OCI-LY3 (cell line): ENCODE results near the gene ZNF516.

Experiments used
- H2AFZ ChIP-seq: fragments of 200-600, 300-600 bp; shearing (Covaris generic); 2 replicates; pipeline ENCODE4 v1.6.0; 2014; ENCODE audit warnings: antibody characterized with exemption, low read depth, low read length
- H3K27ac ChIP-seq: fragments of 200-600, 300-600 bp; sonication (generic); 2 replicates; pipeline ENCODE4 v1.5.1; 2014; ENCODE audit warnings: mild to moderate bottlenecking, low read length, moderate library complexity, mixed read lengths
- H3K27me3 ChIP-seq: fragments of 200-600, 300-600 bp; sonication (generic); 2 replicates; pipeline ENCODE4 v1.6.1; 2014; ENCODE audit warnings: low read depth, low read length, mixed read lengths
- H3K36me3 ChIP-seq: fragments of 200-600, 300-600 bp; sonication (generic); replicated peaks from 2 replicates; pipeline ENCODE3; 2014; ENCODE audit warnings: low read depth, low read length, mixed read lengths
- H3K4me1 ChIP-seq: fragments of 300-600, 200-600 bp; sonication (generic); 2 replicates; pipeline ENCODE4 v1.6.1; 2014; ENCODE audit warnings: low read length, mixed read lengths
- H3K4me2 ChIP-seq: fragments of 200-600, 300-600 bp; sonication (generic); 2 replicates; pipeline ENCODE4 v1.6.1; 2014; ENCODE audit warnings: low read length, mixed read lengths
- H3K4me3 ChIP-seq: fragments of 300-600, 200-600 bp; sonication (generic); 2 replicates; pipeline ENCODE4 v1.5.1; 2014; ENCODE audit warnings: antibody characterized with exemption, mild to moderate bottlenecking, low read length, moderate library complexity
- H3K79me2 ChIP-seq: fragments of 300-600, 200-600 bp; shearing (Covaris generic); 2 replicates; pipeline ENCODE4 v1.6.1; 2014; ENCODE audit warnings: mild to moderate bottlenecking, low read length, mixed read lengths
- H3K9ac ChIP-seq: fragments of 300-600, 200-600 bp; shearing (Covaris generic); 2 replicates; pipeline ENCODE4 v1.6.0; 2014; ENCODE audit warnings: mild to moderate bottlenecking, low read length, moderate library complexity
- H3K9me3 ChIP-seq: fragments of 200-600, 300-600 bp; shearing (Covaris generic); 2 replicates; pipeline ENCODE4 v1.6.1; 2014; ENCODE audit warnings: low read length, mixed read lengths; ENCODE audit not compliant: insufficient read depth
- H4K20me1 ChIP-seq: fragments of 200-600, 300-600 bp; sonication (generic); 2 replicates; pipeline ENCODE4 v1.6.1; 2016; ENCODE audit warnings: low read length, mixed read lengths; ENCODE audit not compliant: insufficient read depth
- CTCF ChIP-seq: fragments of 200-600, 300-600 bp; sonication (generic); IDR thresholded peaks from 2 replicates; pipeline ENCODE4 v1.5.1; 2014; ENCODE audit warnings: antibody characterized with exemption, low read length, low read depth
- EZH2phosphoT487 ChIP-seq: fragments of 200-600 bp; shearing (Covaris generic); IDR thresholded peaks from 2 replicates; pipeline ENCODE4 v1.6.1; 2018; ENCODE audit warnings: antibody characterized with exemption, mixed run types, low read depth

ZNF516 gene

GRCh38 chr18:76378526-76379215 is 116.4 kb downstream of the ZNF516 start:
- no peak overlapping the region for H3K4me3 ChIP-seq
- H3K4me1 ChIP-seq: peaks cover 7% of the 10 kb centered on the region
- H3K27ac ChIP-seq: no peak overlapping the region
- no peak overlapping the region for H3K4me2 ChIP-seq
- TF ChIP-seq EZH2phosphoT487: no peak
- no peak for TF ChIP-seq CTCF
- H4K20me1 ChIP-seq: no peaks in the 10 kb centered on the region
- no peaks in the 10 kb centered on the region for H3K36me3 ChIP-seq
- H3K79me2 ChIP-seq: no peaks in the 10 kb centered on the region
- no peaks in the 10 kb centered on the region for H3K27me3 ChIP-seq
- no peak overlapping the region for H2AFZ ChIP-seq
- H3K9me3 ChIP-seq: no peaks in the 10 kb centered on the region
- no peak overlapping the region for H3K9ac ChIP-seq

GRCh38 chr18:76377359-76377756 is 117.7 kb downstream of the ZNF516 start:
- H3K4me3 ChIP-seq: no peak overlapping the region
- peaks cover 7% of the 10 kb centered on the region for H3K4me1 ChIP-seq
- no peak overlapping the region for H3K4me2 ChIP-seq
- H3K9ac ChIP-seq: no peak overlapping the region
- H3K27ac ChIP-seq: no peak overlapping the region
- TF ChIP-seq CTCF (no peak), EZH2phosphoT487 (no peak)
- no peaks in the 10 kb centered on the region for H3K27me3 ChIP-seq
- no peaks in the 10 kb centered on the region for H3K36me3 ChIP-seq
- no peaks in the 10 kb centered on the region for H3K79me2 ChIP-seq
- no peaks in the 10 kb centered on the region for H4K20me1 ChIP-seq
- H2AFZ ChIP-seq: no peak overlapping the region
- H3K9me3 ChIP-seq: no peaks in the 10 kb centered on the region

GRCh38 chr18:76376668-76377358 is 118.2 kb downstream of the ZNF516 start:
- Histone ChIP-seq H3K27me3 (no peaks in the 10 kb centered on the region), H3K36me3 (no peaks in the 10 kb centered on the region), H2AFZ (no peak overlapping the region), H3K4me3 (no peak overlapping the region), H3K4me1 (peaks cover 7% of the 10 kb centered on the region), H3K9ac (no peak overlapping the region), H3K4me2 (no peak overlapping the region), H3K9me3 (no peaks in the 10 kb centered on the region), H3K27ac (no peak overlapping the region), H4K20me1 (no peaks in the 10 kb centered on the region), H3K79me2 (no peaks in the 10 kb centered on the region)
- TF ChIP-seq CTCF: no peak

GRCh38 chr18:76376225-76376624 is 118.8 kb downstream of the ZNF516 start:
- Histone ChIP-seq H2AFZ (no peak overlapping the region), H3K9me3 (no peaks in the 10 kb centered on the region), H3K27me3 (no peaks in the 10 kb centered on the region), H3K4me1 (peaks cover 7% of the 10 kb centered on the region), H3K4me3 (no peak overlapping the region), H3K36me3 (no peaks in the 10 kb centered on the region), H3K9ac (no peak overlapping the region), H4K20me1 (no peaks in the 10 kb centered on the region), H3K4me2 (no peak overlapping the region), H3K27ac (no peak overlapping the region), H3K79me2 (no peaks in the 10 kb centered on the region)
- TF ChIP-seq CTCF: no peak
- TF ChIP-seq EZH2phosphoT487: no peak
